GM23248 (cell line): ENCODE results near the gene MEGF11. TPM values are rescaled to one million over a fixed set of nuclear protein-coding genes. Genes with fewer than 3 reads are reported as not detected.

Experiments
- DNase-seq: peaks from one replicate; pipeline ENCODE4 v3.0.0-alpha.2; 2015
- H2AFZ ChIP-seq: fragments of 200-600 bp; sonication (generic); 2 replicates; pipeline ENCODE4 v1.6.1; 2016; ENCODE audit warnings: antibody characterized with exemption
- H3F3A ChIP-seq: fragments of 200-600 bp; sonication (generic); 2 replicates; pipeline ENCODE4 v1.6.1; 2016; ENCODE audit warnings: mild to moderate bottlenecking, antibody characterized with exemption, mixed run types; ENCODE audit not compliant: insufficient read depth
- H3K27ac ChIP-seq: fragments of 200-600 bp; sonication (generic); 2 replicates; pipeline ENCODE4 v1.5.1; 2016; ENCODE audit warnings: mild to moderate bottlenecking
- H3K27me3 ChIP-seq: fragments of 200-600 bp; sonication (generic); replicated peaks from 2 replicates; pipeline ENCODE4 v1.6.1; 2016; ENCODE audit warnings: mild to moderate bottlenecking; ENCODE audit not compliant: insufficient read depth
- H3K36me3 ChIP-seq: fragments of 200-600 bp; sonication (generic); 2 replicates; pipeline ENCODE4 v1.6.1; 2016; ENCODE audit warnings: low read depth, mild to moderate bottlenecking
- H3K4me1 ChIP-seq: fragments of 200-600 bp; sonication (generic); 2 replicates; pipeline ENCODE4 v1.6.1; 2016; ENCODE audit warnings: mild to moderate bottlenecking; ENCODE audit not compliant: insufficient read depth
- H3K4me2 ChIP-seq: fragments of 200-600 bp; sonication (generic); one replicate; pipeline ENCODE4 v1.6.1; 2016; ENCODE audit warnings: mild to moderate bottlenecking; ENCODE audit not compliant: unreplicated experiment
- H3K4me3 ChIP-seq: fragments of 200-600 bp; sonication (generic); 2 replicates; pipeline ENCODE4 v1.5.1; 2016; ENCODE audit warnings: mild to moderate bottlenecking
- H3K79me2 ChIP-seq: fragments of 200-600 bp; sonication (generic); 2 replicates; pipeline ENCODE4 v1.6.1; 2016; ENCODE audit warnings: mild to moderate bottlenecking; ENCODE audit not compliant: insufficient read depth
- H3K9ac ChIP-seq: fragments of 200-600 bp; sonication (generic); 2 replicates; pipeline ENCODE4 v1.6.1; 2016; ENCODE audit warnings: mild to moderate bottlenecking
- H3K9me2 ChIP-seq: fragments of 200-600 bp; sonication (generic); 2 replicates; pipeline ENCODE4 v1.6.1; 2016; ENCODE audit warnings: mixed run types, mild to moderate bottlenecking, moderate library complexity; ENCODE audit not compliant: insufficient read depth
- H3K9me3 ChIP-seq: fragments of 200-600 bp; sonication (generic); one replicate; pipeline ENCODE4 v1.6.1; 2017; ENCODE audit warnings: low read depth
- H4K20me1 ChIP-seq: fragments of 200-600 bp; sonication (generic); 2 replicates; pipeline ENCODE4 v1.6.0; 2016; ENCODE audit not compliant: insufficient read depth
- EZH2 ChIP-seq: fragments of 200-600 bp; sonication (generic); IDR thresholded peaks from 2 replicates; pipeline ENCODE4 v1.6.1; 2018; ENCODE audit warnings: antibody characterized with exemption, mild to moderate bottlenecking; ENCODE audit not compliant: insufficient read depth, poor library complexity, severe bottlenecking
- EZH2phosphoT487 ChIP-seq: fragments of 200-600 bp; sonication (generic); IDR thresholded peaks from 2 replicates; pipeline ENCODE4 v1.6.1; 2018; ENCODE audit warnings: antibody characterized with exemption, moderate library complexity, mild to moderate bottlenecking, low read depth; ENCODE audit not compliant: insufficient read depth
- WGBS, 2 experiments: methylation state at CpG; one replicate each; pipeline ENCODE4 v1.1.6; 2015 to 2017; ENCODE audit warnings: low lambda C conversion rate in 2 of 2, low coverage in 1 of 2; ENCODE audit errors: missing lambda C conversion rate in 2 of 2; 5-methylcytosine and 5-hydroxymethylcytosine counted together
- in situ Hi-C: fragments of 300-500 bp; cut with MboI; formaldehyde crosslinking; loops from 2 replicates; pipeline ENCODE4 v1.15.0; 2020
- polyA plus RNA-seq: library from polyadenylated mRNA; unstranded; fragments of >200 nt; fragmentation: Nextera tagmentation; extraction: Ambion mirVana; gene quantifications from 2 replicates; pipeline ENCODE4 v1.2.1, GENCODE V29; 2016
- total RNA-seq: library from RNA; depleted of rRNA; stranded (reverse); fragments of >200 nt; shearing (Covaris generic); gene quantifications from 2 replicates; pipeline ENCODE4 v1.2.3, GENCODE V29; 2014

Gene MEGF11
- total and polyA plus RNA-seq, 2 experiments from 2014 or later: 0.14 TPM; not detected in 1

DNA sequence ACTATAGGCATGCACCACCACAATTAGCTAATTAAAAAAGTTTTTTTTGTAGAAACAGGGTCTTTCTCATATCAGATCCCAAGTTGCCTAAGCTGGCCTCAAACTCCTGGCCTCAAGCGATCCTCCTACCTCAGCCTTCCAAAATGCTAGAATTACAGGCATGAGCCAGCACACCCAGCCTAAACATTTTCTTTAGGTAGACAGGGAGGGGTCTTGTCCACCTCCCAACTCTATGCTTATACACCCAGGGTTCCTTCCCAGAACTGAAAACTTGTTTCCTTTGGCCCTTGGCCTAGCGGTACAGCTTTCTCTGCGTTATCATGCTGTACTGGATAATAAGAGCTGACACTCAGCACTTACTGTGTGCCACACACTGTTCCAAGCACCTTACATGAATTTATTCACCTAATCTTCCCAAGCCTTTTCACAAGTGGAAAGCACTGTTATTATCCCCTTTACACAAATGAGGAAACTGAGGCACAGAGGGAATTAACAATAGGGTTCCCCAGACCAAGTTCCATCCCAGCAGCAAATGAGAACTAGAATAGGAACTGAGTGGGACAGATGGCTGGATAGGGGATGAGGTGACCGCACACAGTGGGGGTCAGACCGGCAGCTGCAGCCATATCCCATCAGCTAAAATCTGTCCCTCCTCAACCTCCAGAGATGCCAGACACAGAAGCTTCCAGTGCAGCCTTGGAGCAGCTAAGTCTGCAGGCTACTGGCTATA lies 150.8 kb downstream of the MEGF11 start:
- Histone ChIP-seq H2AFZ (no peak overlapping the region), H3K27me3 (peaks cover 54% of the 10 kb centered on the region), H3K9ac (no peak overlapping the region), H3K9me3 (no peaks in the 10 kb centered on the region), H3K4me3 (no peak overlapping the region), H3K4me1 (no peaks in the 10 kb centered on the region), H4K20me1 (no peaks in the 10 kb centered on the region), H3K36me3 (no peaks in the 10 kb centered on the region), H3K4me2 (no peak overlapping the region), H3K79me2 (no peaks in the 10 kb centered on the region), H3K9me2 (no peaks in the 10 kb centered on the region), H3F3A (no peaks in the 10 kb centered on the region), H3K27ac (no peak overlapping the region)
- 77% methylated on average over 5 of the region's 5 CpGs for WGBS, 2 experiments
- TF ChIP-seq EZH2phosphoT487: no peak
- no peak for TF ChIP-seq EZH2
- DNase-seq: no peak
- in situ Hi-C loops: no loop called here

GRCh38 chr15:66101715-66102395 lies 151.7 kb downstream of the MEGF11 start:
- Histone ChIP-seq H2AFZ (no peak overlapping the region), H3F3A (no peaks in the 10 kb centered on the region), H3K9me3 (no peaks in the 10 kb centered on the region), H3K4me1 (no peaks in the 10 kb centered on the region), H4K20me1 (no peaks in the 10 kb centered on the region), H3K9me2 (no peaks in the 10 kb centered on the region), H3K79me2 (no peaks in the 10 kb centered on the region), H3K36me3 (no peaks in the 10 kb centered on the region), H3K27ac (no peak overlapping the region), H3K9ac (no peak overlapping the region), H3K4me3 (no peak overlapping the region), H3K4me2 (no peak overlapping the region), H3K27me3 (peaks cover 55% of the 10 kb centered on the region)
- 47 to 56% methylated on average over 10 of the region's 10 CpGs for WGBS, 2 experiments
- in situ Hi-C loops: no loop called here
- no peak for DNase-seq
- TF ChIP-seq EZH2phosphoT487 (no peak), EZH2 (no peak)

- 67 to 72% methylated on average over 4 to 10 of the region's 10 CpGs for WGBS, 2 experiments
- H3K4me1 ChIP-seq: no peaks in the 10 kb centered on the region
- H3K4me2 ChIP-seq: no peak overlapping the region
Observed at GRCh38 chr15:66100761-66101160, 152.8 kb downstream of the MEGF11 start.

GRCh38 chr15:66099950-66100671 lies 153.4 kb downstream of the MEGF11 start:
- H3K4me2 ChIP-seq: no peak overlapping the region
- no peaks in the 10 kb centered on the region for H3K79me2 ChIP-seq
- H3K27ac ChIP-seq: no peak overlapping the region
- H3F3A ChIP-seq: no peaks in the 10 kb centered on the region
- WGBS, 2 experiments: 76 to 82% methylated on average over 13 to 15 of the region's 15 CpGs
- H3K9me2 ChIP-seq: no peaks in the 10 kb centered on the region
- H2AFZ ChIP-seq: no peak overlapping the region
- no peak overlapping the region for H3K4me3 ChIP-seq
- DNase-seq: no peak
- peaks cover 48% of the 10 kb centered on the region for H3K27me3 ChIP-seq
- no peaks in the 10 kb centered on the region for H4K20me1 ChIP-seq
- no peaks in the 10 kb centered on the region for H3K9me3 ChIP-seq
- no peaks in the 10 kb centered on the region for H3K36me3 ChIP-seq
- in situ Hi-C loops: no loop called here
- H3K4me1 ChIP-seq: no peaks in the 10 kb centered on the region
- TF ChIP-seq EZH2phosphoT487: no peak
- no peak for TF ChIP-seq EZH2
- H3K9ac ChIP-seq: no peak overlapping the region

More at GRCh38 chr15:66100761-66101160, 152.8 kb downstream of the MEGF11 start:
- Histone ChIP-seq H3K79me2 (no peaks in the 10 kb centered on the region), H3K9me3 (no peaks in the 10 kb centered on the region), H3K27ac (no peak overlapping the region), H3K36me3 (no peaks in the 10 kb centered on the region), H3K27me3 (peaks cover 48% of the 10 kb centered on the region), H3K9me2 (no peaks in the 10 kb centered on the region), H4K20me1 (no peaks in the 10 kb centered on the region), H3K4me3 (no peak overlapping the region), H3F3A (no peaks in the 10 kb centered on the region), H2AFZ (no peak overlapping the region), H3K9ac (no peak overlapping the region)
- no peak for DNase-seq
- no peak for TF ChIP-seq EZH2
- TF ChIP-seq EZH2phosphoT487: no peak
- in situ Hi-C loops: no loop called here
